MM.1S (cell line): ENCODE results near the gene FRMD3.

Source experiments
- DNase-seq: peaks from one replicate; pipeline ENCODE4 v3.0.0-alpha.2; 2015
- H2AFZ ChIP-seq: fragments of 300-600 bp; sonication (generic); 2 replicates; pipeline ENCODE4 v1.6.0; 2016; ENCODE audit warnings: antibody characterized with exemption, low read length
- H3F3A ChIP-seq: fragments of 300-600 bp; sonication (generic); 2 replicates; pipeline ENCODE4 v1.6.1; 2016; ENCODE audit warnings: mild to moderate bottlenecking, antibody characterized with exemption, low read length, moderate library complexity, mixed read lengths; ENCODE audit not compliant: insufficient read depth
- H3K27ac ChIP-seq: fragments of 300-600 bp; sonication (generic); 2 replicates; pipeline ENCODE4 v1.5.1; 2016; ENCODE audit warnings: mild to moderate bottlenecking, low read length
- H3K27me3 ChIP-seq: fragments of 300-600 bp; sonication (generic); replicated peaks from 2 replicates; pipeline ENCODE4 v1.6.0; 2016; ENCODE audit warnings: low read length; ENCODE audit not compliant: insufficient read depth
- H3K36me3 ChIP-seq: fragments of 300-600 bp; sonication (generic); replicated peaks from 2 replicates; pipeline ENCODE4 v1.6.1; 2016; ENCODE audit warnings: mild to moderate bottlenecking, low read length, mixed read lengths; ENCODE audit not compliant: insufficient read depth
- H3K4me1 ChIP-seq: fragments of 300-600 bp; sonication (generic); 2 replicates; pipeline ENCODE4 v1.6.1; 2016; ENCODE audit warnings: low read length, mixed read lengths
- H3K4me2 ChIP-seq: fragments of 300-600 bp; sonication (generic); 2 replicates; pipeline ENCODE4 v1.6.0; 2016; ENCODE audit warnings: low read depth, low read length
- H3K4me3 ChIP-seq: fragments of 300-600 bp; sonication (generic); 2 replicates; pipeline ENCODE4 v1.5.1; 2016; ENCODE audit warnings: low read length, mixed read lengths
- H3K79me2 ChIP-seq: fragments of 300-600 bp; sonication (generic); 2 replicates; pipeline ENCODE4 v1.6.1; 2016; ENCODE audit warnings: mixed run types, low read length, mixed read lengths
- H3K9ac ChIP-seq: fragments of 300-600 bp; sonication (generic); 2 replicates; pipeline ENCODE4 v1.6.1; 2016; ENCODE audit warnings: low read length, mixed read lengths
- H3K9me2 ChIP-seq: fragments of 300-600 bp; sonication (generic); replicated peaks from 2 replicates; pipeline ENCODE4 v1.6.1; 2016; ENCODE audit warnings: mild to moderate bottlenecking, low read length, mixed read lengths; ENCODE audit not compliant: insufficient read depth
- H3K9me3 ChIP-seq: fragments of 300-600 bp; sonication (generic); replicated peaks from 2 replicates; pipeline ENCODE4 v1.6.1; 2016; ENCODE audit warnings: mild to moderate bottlenecking, low read length, mixed read lengths; ENCODE audit not compliant: insufficient read depth
- H4K20me1 ChIP-seq: fragments of 300-600 bp; sonication (generic); 2 replicates; pipeline ENCODE4 v1.6.1; 2016; ENCODE audit warnings: mild to moderate bottlenecking, low read length, moderate library complexity, mixed read lengths; ENCODE audit not compliant: insufficient read depth
- CTCF ChIP-seq: fragments of 300-600 bp; sonication (generic); IDR thresholded peaks from 2 replicates; pipeline ENCODE4 v1.5.1; 2016; ENCODE audit warnings: antibody characterized with exemption, low read length, mixed read lengths
- EZH2 ChIP-seq: fragments of 300-600 bp; sonication (generic); optimal IDR thresholded peaks from 2 replicates; pipeline ENCODE3; 2017; ENCODE audit warnings: low read depth, mild to moderate bottlenecking, antibody characterized with exemption, low read length, mixed read lengths
- EZH2phosphoT487 ChIP-seq: fragments of 300-600 bp; sonication (generic); IDR thresholded peaks from 2 replicates; pipeline ENCODE4 v1.6.1; 2018; ENCODE audit warnings: antibody characterized with exemption, low read length

FRMD3 gene

DNA sequence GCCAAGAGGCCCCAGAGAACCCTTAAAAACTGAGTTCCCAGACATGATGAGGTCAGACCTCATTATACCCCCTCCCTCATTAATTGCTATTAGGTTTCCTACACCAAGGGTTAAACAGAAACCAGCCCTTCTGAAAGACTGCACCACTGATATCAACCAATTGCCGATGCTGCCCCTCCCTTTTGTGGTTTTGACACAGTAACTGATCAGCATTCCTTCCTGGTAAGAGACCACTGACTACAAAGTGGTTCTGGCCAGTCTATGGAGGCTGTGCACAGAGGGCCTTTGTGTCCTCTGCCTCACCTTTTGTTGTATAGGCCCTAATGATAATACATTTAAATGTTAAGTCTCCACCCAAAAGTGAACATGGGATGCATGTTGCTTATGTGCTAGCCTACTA lies 201.5 kb downstream of the FRMD3 start:
- Histone ChIP-seq H4K20me1 (no peaks in the 10 kb centered on the region), H3K4me2 (no peak overlapping the region), H3K4me3 (no peak overlapping the region), H2AFZ (no peak overlapping the region), H3K9me2 (no peaks in the 10 kb centered on the region), H3K27ac (no peak overlapping the region), H3K9ac (no peak overlapping the region), H3F3A (no peaks in the 10 kb centered on the region), H3K27me3 (no peaks in the 10 kb centered on the region), H3K9me3 (no peaks in the 10 kb centered on the region), H3K36me3 (no peaks in the 10 kb centered on the region), H3K79me2 (no peaks in the 10 kb centered on the region), H3K4me1 (no peaks in the 10 kb centered on the region)
- no peak for TF ChIP-seq CTCF
- no peak for TF ChIP-seq EZH2phosphoT487
- no peak for TF ChIP-seq EZH2
- peak; percentile 12 for DNase-seq

DNA sequence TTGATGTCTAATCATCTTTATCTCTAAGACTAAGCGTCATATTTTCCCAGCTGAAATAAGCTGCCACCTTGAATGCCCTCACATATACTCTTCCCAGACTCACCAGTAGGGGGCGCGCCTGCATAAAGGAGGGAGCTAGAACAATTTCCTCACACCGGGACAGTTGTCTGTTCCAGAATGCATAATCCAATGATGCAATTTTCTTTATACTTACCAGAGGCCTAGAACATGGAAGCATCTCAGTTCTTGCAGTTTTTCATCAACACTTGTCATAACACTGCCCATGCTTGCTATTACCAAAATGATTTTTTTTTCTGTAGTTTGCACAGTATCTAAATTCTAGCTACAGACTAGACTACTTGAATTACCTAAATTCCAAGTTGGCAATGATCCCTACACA lies 203.9 kb downstream of the FRMD3 start:
- peak; percentile 57 for DNase-seq
- Histone ChIP-seq H3K27me3 (no peaks in the 10 kb centered on the region), H3K27ac (no peak overlapping the region), H3K4me1 (no peaks in the 10 kb centered on the region), H4K20me1 (no peaks in the 10 kb centered on the region), H2AFZ (no peak overlapping the region), H3K36me3 (no peaks in the 10 kb centered on the region), H3K9ac (no peak overlapping the region), H3K4me2 (no peak overlapping the region), H3K4me3 (no peak overlapping the region), H3F3A (no peaks in the 10 kb centered on the region), H3K9me2 (no peaks in the 10 kb centered on the region), H3K79me2 (no peaks in the 10 kb centered on the region), H3K9me3 (no peaks in the 10 kb centered on the region)
- TF ChIP-seq CTCF = peak; percentile 93
- TF ChIP-seq EZH2 = no peak

DNA sequence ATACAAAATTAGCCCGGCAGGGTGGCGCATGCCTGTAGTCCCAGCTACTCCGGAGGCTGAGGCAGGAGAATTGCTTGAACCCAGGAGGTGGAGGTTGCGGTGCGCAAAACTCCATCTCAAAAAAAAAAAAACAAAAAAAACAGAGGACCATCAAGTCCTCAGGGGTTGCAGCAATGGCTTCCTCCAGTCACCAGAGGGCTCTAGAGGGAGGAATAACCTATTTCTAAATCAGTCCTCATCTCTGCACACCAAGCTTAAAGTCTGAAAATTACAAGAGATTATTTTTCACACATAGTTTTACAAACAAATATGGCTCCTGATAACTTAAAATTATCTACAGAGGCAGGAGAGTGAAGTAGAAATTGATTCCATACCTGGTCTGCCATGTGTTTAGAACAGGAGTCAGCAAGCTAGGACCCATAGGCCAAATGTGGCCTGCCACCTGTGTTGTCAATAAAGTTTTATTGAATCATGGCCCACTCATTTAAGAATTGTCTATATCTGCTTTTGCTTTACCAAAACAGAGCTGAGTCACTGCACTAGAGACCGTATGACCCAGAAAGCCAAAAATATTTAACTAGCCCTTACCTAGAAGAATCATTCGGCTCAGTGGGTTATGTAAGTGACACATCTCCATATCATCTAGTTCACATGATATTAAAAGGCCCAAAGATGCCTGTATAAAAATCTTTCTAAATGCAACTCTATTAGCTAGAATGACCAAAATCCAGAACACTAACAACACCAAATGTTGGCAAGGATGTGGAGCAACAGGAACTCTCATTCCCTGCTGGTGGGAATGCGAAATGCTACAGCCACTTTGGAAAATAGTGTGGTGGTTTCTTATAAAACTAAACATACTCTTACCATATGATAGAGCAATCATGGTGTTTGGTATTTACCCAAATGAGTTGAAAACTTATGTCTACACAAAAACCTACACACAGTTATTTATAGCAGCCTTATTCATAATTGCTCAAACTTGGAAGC lies 207.7 kb downstream of the FRMD3 start:
- Histone ChIP-seq H3K27ac (no peak overlapping the region), H3F3A (no peaks in the 10 kb centered on the region), H3K36me3 (no peaks in the 10 kb centered on the region), H3K79me2 (no peaks in the 10 kb centered on the region), H3K9me2 (no peaks in the 10 kb centered on the region), H3K9me3 (no peaks in the 10 kb centered on the region), H3K4me2 (no peak overlapping the region), H3K27me3 (no peaks in the 10 kb centered on the region), H3K4me3 (no peak overlapping the region), H2AFZ (no peak overlapping the region), H3K9ac (no peak overlapping the region), H3K4me1 (no peaks in the 10 kb centered on the region), H4K20me1 (no peaks in the 10 kb centered on the region)
- no peak; the same call in 1 of the 2 replicates for TF ChIP-seq CTCF
- no peak for TF ChIP-seq EZH2phosphoT487
- no peak for TF ChIP-seq EZH2
- DNase-seq = no peak
